ENCODE data around the gene TAS2R31.

Gene TAS2R31

GRCh38 chr12:11031307-11031706 is at the start of gene TAS2R31:
Gene TAS2R31, minus strand, starts transcription at chr12:11031407. Its CDS starts 72 bp downstream, at chr12:11031335.
- Mint-ChIP-seq H3K36me3 (ENCODE audit: low read depth) (peaks cover 68% of the 10 kb centered on the region), H3K4me3 (no peak within 1 kb of the TSS), H3K4me1 (no peaks in the 10 kb centered on the region), H3K9me3 (no peaks in the 10 kb centered on the region), H3K27ac (peak within 1 kb of the TSS; percentile 28), H3K27me3 (ENCODE audit: low read depth, poor library complexity) (no peaks in the 10 kb centered on the region)
- no peak for DNase-seq
- no peak for TF ChIP-seq CTCF (IDR thresholded peaks at IDR 0.05)

- no peaks in the 10 kb centered on the region for H3K27me3 Mint-ChIP-seq (ENCODE audit: low read depth, poor library complexity)
- no peak for DNase-seq
- peaks cover 4% of the 10 kb centered on the region for H3K4me1 Mint-ChIP-seq
- peaks cover 52% of the 10 kb centered on the region for H3K36me3 Mint-ChIP-seq (ENCODE audit: low read depth)
- no peak overlapping the region for H3K4me3 Mint-ChIP-seq
- H3K27ac Mint-ChIP-seq, result no peak overlapping the region
- TF ChIP-seq CTCF (IDR thresholded peaks at IDR 0.05), result no peak
- H3K9me3 Mint-ChIP-seq, result peaks cover 24% of the 10 kb centered on the region
These were observed 47.0 kb upstream of the TAS2R31 start for GRCh38 chr12:11078246-11078645.

GRCh38 chr12:11075642-11076041 is 44.4 kb upstream of the TAS2R31 start:
- Mint-ChIP-seq H3K36me3 (ENCODE audit: low read depth) (peaks cover 48% of the 10 kb centered on the region), H3K27me3 (ENCODE audit: low read depth, poor library complexity) (no peaks in the 10 kb centered on the region)
- TF ChIP-seq CTCF (IDR thresholded peaks at IDR 0.05), result no peak

GRCh38 chr12:11071414-11071813 is 40.2 kb upstream of the TAS2R31 start:
- DNase-seq, result no peak
- no peak overlapping the region for H3K4me3 Mint-ChIP-seq
- peaks cover 48% of the 10 kb centered on the region for H3K36me3 Mint-ChIP-seq (ENCODE audit: low read depth)
- H3K4me1 Mint-ChIP-seq, result peaks cover 22% of the 10 kb centered on the region
- H3K27ac Mint-ChIP-seq, result peak overlapping the region; percentile 87
- no peak for TF ChIP-seq CTCF (IDR thresholded peaks at IDR 0.05)
- no peaks in the 10 kb centered on the region for H3K27me3 Mint-ChIP-seq (ENCODE audit: low read depth, poor library complexity)
- no peaks in the 10 kb centered on the region for H3K9me3 Mint-ChIP-seq

More at GRCh38 chr12:11075642-11076041, 44.4 kb upstream of the TAS2R31 start:
- no peak for DNase-seq
- Mint-ChIP-seq H3K4me1 (peaks cover 22% of the 10 kb centered on the region), H3K4me3 (no peak overlapping the region), H3K9me3 (peaks cover 8% of the 10 kb centered on the region), H3K27ac (no peak overlapping the region)

GRCh38 chr12:11070999-11071398 is 39.8 kb upstream of the TAS2R31 start:
- no peak for TF ChIP-seq CTCF (IDR thresholded peaks at IDR 0.05)
- H3K27ac Mint-ChIP-seq, result peak overlapping the region; percentile 87
- no peak overlapping the region for H3K4me3 Mint-ChIP-seq
- no peak for DNase-seq
- no peaks in the 10 kb centered on the region for H3K27me3 Mint-ChIP-seq (ENCODE audit: low read depth, poor library complexity)
- peaks cover 22% of the 10 kb centered on the region for H3K4me1 Mint-ChIP-seq
- peaks cover 52% of the 10 kb centered on the region for H3K36me3 Mint-ChIP-seq (ENCODE audit: low read depth)
- H3K9me3 Mint-ChIP-seq, result peaks cover 2% of the 10 kb centered on the region

- Mint-ChIP-seq H3K4me1 (peaks cover 22% of the 10 kb centered on the region), H3K27me3 (ENCODE audit: low read depth, poor library complexity) (no peaks in the 10 kb centered on the region), H3K9me3 (peaks cover 11% of the 10 kb centered on the region), H3K27ac (no peak overlapping the region), H3K4me3 (no peak overlapping the region), H3K36me3 (ENCODE audit: low read depth) (peaks cover 63% of the 10 kb centered on the region)
- no peak for DNase-seq
- TF ChIP-seq CTCF (IDR thresholded peaks at IDR 0.05), result no peak
These were observed 38.7 kb upstream of the TAS2R31 start for GRCh38 chr12:11069854-11070365.

All from nephron progenitor cell (in vitro differentiated cells).